GM12864 (cell line): ENCODE results near the gene SELENOM.

Source experiments
- DNase-seq: peaks from one replicate; pipeline ENCODE4 v3.0.0-alpha.2; 2011; ENCODE audit warnings: low read depth
- H3K4me3 ChIP-seq: 2 replicates; pipeline ENCODE4 v1.5.1; 2011; ENCODE audit warnings: mild to moderate bottlenecking, low read depth, low read length, control low read depth
- CTCF ChIP-seq: IDR thresholded peaks from 2 replicates; pipeline ENCODE4 v1.5.1; 2011; ENCODE audit warnings: low read depth, mild to moderate bottlenecking, moderate library complexity, low read length, control low read depth, inconsistent platforms; ENCODE audit errors: missing control alignments

Gene SELENOM, protein sequence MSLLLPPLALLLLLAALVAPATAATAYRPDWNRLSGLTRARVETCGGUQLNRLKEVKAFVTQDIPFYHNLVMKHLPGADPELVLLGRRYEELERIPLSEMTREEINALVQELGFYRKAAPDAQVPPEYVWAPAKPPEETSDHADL

DNA sequence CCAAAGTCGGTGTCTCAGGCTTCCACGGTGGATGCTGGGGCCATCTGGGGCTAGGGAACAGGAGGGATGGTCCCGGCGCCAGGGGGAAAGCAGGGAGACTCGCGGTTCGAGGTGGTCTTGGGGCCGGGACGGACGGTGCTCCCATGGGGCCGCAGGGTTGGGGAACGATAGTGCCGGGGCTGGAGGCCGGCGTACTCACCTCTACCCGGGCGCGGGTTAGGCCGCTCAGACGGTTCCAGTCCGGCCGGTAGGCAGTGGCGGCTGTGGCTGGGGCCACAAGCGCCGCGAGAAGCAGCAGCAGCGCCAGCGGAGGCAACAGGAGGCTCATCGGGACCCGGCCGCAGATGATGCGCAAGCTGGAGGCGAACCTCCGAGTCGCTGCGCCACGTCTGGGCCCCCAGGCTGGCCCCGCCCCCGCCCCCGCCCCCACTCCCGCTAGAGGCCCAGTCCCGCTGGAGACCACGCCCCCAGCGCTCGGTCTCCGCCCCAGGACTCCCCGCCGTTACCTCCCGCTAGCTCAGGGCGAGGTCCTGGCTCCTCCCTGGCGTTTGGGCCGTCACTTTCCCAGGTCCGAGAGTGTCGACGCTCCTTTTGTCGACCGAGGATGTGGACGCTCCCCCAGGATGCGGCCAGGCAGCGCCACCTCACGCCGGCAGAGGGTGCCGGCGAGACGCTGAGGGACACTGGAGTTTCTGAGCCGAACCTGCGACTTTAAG is at the start of gene SELENOM:
SELENOM (minus strand) TSS at position 391 of the 716 bp plus-strand sequence; CDS start at position 328, 63 bp downstream.
- peak within 1 kb of the TSS; percentile 58 for H3K4me3 ChIP-seq
- peak; percentile 71 for DNase-seq
- TF ChIP-seq CTCF: peak; percentile 87

DNA sequence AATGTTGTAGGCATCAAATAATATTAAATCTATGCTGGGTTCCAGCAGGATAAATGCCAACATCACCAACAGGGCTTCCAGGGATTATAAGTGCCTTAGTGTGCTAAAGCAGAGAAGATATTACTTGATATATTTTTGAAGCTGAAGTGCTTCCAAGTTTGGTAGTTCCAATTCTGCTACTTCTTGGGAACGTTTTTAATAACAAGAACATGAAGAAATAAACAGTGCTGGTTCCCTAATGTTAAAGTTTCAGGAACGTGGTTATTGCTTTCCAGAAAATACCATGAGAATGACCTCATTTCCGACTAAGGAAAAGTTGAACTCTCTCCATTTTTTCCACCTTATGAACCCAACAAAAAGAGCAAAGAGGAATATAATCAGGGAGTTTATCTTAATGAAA is 48.1 kb upstream of the SELENOM start:
- DNase-seq: no peak
- no peak for TF ChIP-seq CTCF
- H3K4me3 ChIP-seq: no peak overlapping the region

GRCh38 chr22:31154975-31155374 is 47.6 kb upstream of the SELENOM start:
- no peak for DNase-seq
- H3K4me3 ChIP-seq: no peak overlapping the region
- TF ChIP-seq CTCF: no peak

GRCh38 chr22:31153357-31153756 is 46.0 kb upstream of the SELENOM start:
- TF ChIP-seq CTCF: no peak
- DNase-seq: no peak

DNA sequence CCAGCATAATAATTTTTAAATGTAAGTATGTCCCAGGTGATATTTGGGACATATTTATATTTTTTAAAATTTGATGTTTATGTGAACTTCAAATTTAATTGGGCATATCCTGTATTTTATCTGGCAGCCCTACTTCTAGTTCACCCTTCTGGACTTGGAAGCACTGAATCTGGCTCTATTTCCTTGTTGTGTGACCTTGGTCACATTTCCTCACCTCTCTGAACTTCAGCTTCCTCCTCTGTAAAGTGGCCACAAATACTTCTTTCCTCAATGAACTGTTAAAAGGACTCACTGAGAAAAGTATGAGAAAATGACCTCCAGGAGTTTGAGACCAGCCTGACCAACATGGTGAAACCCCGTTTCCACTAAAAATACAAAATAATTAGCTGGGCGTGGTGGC is 44.5 kb upstream of the SELENOM start:
- no peak for DNase-seq
- TF ChIP-seq CTCF: no peak
- H3K4me3 ChIP-seq: no peak overlapping the region

More at GRCh38 chr22:31153357-31153756, 46.0 kb upstream of the SELENOM start:
- no peak overlapping the region for H3K4me3 ChIP-seq

DNA sequence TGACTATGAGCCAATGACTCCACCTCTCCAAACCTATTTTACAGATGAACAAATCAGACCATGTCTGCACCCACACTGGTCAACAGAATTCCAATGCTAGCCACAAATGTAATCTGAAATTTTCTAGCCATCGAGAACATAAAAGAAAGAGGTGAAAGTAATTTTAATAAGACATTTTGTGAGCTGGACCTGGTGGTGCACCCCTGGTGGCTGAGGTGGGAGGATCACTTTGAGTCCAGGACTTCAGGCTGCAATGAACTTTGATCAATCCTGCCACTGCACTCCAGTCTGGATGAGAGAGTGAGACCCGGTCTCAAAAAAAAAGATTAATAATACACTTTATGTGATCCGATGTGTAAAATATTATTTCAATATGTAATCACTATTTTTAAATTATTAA is 43.2 kb upstream of the SELENOM start:
- TF ChIP-seq CTCF: peak; percentile 38
- DNase-seq: no peak
- no peak overlapping the region for H3K4me3 ChIP-seq
